Umbilical cord (tissue), 2 donors: ENCODE measurements around the gene ULK4. TPM values are rescaled to one million over a fixed set of nuclear protein-coding genes. Genes with fewer than 3 reads are reported as not detected.

Experiments
- DNase-seq: peaks from one replicate; pipeline ENCODE4 v3.0.0-alpha.2; 2015; ENCODE audit warnings: low spot score
- total RNA-seq: library from RNA; depleted of rRNA; stranded (reverse); fragments of >200 nt; gene quantifications from one replicate; pipeline ENCODE4 v1.2.3, GENCODE V29; 2014; ENCODE audit warnings: low replicate concordance; ENCODE audit not compliant: insufficient read depth

The ULK4 gene
- total RNA-seq, 1 donor from 2014 or later: 76.8 TPM

DNA sequence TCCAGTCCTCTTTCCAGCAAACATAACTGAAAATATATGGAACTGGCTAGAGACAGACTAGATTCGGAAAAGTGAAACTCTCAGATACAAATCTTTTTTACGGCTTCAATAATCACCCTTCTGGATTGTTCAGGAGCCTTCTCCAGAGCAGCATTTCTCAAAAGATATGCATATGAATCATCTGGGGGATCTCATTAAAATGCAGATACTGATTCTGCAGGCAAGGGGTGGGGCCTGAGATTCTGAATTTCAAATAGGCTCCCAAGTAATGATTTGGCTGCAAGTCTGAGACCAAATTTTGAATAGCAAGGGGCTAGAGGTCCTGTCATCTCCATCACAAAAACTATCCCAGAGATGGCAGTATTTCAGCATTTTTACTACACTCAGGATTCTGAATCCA is 597.2 kb downstream of the ULK4 start:
- peak; percentile 80 for DNase-seq

GRCh38 chr3:41363830-41364523 is 597.9 kb downstream of the ULK4 start:
- no peak for DNase-seq

DNA sequence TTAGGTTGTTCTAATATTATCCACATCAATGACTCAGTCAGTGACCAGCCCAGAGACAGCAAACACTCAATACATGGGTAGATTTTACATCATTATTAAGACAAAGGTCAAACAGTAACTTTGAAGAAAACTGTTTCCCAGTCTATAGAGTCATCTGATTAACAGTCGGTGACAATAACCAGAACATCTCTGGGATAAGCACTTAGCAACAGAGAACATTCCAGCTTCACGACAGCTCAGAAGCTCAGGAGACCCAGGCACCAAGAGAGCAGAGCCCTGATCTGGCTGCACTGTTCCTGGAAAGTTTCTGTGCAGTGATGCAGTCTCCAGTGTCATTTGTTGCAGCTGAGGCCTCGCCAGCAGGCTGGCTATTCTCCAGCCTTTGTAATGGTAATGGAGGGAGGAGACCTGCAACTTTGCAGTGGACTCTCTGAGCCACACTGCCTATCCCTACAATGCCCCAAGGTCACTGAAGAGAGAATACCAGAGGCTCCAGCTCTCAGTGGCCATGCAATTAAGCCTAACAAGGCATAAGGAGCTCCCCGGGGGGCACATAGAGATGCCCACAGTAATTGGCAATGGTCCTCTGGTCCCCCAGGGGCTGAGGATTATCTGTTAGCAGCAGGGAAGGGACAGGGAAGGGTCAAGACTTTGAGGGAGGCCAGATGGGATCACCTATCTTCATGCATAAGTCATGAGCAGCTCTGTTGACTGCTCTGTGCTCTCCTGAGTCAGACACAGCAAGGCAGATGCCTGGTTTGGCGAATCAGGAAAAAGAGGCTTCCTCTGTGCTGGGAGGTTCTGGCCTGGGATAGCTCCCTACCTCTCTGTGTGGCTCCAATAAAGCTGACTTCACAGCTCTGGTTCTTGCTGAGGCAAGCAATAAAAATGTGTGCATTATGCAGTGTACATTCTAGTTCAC is 599.0 kb downstream of the ULK4 start:
- DNase-seq: peak; percentile 95

- no peak for DNase-seq
Observed at GRCh38 chr3:41357271-41357670, 604.6 kb downstream of the ULK4 start.

- no peak for DNase-seq
Observed at GRCh38 chr3:41356775-41357174, 605.1 kb downstream of the ULK4 start.

DNA sequence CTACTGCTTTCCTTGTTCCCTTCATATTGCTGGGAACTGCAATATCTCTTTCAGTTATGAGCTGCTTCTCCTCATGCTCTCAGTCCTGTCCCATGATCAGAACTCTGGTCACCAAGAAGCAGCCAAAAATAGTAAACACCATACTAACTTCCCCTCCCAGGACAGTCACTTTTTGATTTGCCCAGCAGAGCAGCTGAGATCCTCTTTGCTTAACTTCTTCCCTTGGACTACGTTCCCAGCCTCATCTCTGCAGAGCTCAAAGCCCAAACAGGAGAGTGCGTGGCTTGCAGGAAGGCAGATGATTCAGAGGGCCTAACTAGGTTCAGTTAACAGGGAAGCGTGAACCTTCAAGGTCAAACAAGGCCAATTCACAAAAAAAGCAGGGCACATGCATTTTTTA is 609.4 kb downstream of the ULK4 start:
- no peak for DNase-seq

- DNase-seq: no peak
Observed at GRCh38 chr3:41350441-41350840, 611.5 kb downstream of the ULK4 start.

- peak; percentile 94 for DNase-seq
Observed at GRCh38 chr3:41348401-41348800, 613.5 kb downstream of the ULK4 start.

DNA sequence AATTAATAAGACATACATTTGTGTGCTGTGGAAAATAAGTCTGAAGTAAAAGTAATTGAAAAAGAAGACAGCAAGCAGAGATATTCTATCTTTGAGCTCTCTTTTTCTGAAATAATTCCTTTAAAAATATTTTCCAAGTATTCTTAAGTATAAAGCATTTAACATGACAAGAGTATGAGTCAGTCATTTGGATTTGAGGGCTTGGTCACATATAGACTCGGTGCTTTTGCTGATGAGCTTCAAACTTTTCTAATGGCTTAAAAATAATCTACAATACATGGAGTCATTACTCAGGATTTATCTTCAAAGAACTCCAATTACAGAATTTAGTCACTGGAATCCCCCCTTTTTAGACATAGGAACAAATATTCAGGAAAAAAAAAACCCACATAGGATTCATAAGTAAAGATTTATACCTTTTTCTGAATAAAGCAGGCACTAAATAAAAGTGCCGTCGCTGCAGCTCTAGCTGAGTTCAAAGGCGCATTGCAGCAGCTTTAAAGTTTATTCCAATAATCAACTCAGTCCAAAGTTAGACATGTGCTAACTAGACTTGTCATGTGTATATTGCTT is 615.1 kb downstream of the ULK4 start:
- DNase-seq: peak; percentile 96

DNA sequence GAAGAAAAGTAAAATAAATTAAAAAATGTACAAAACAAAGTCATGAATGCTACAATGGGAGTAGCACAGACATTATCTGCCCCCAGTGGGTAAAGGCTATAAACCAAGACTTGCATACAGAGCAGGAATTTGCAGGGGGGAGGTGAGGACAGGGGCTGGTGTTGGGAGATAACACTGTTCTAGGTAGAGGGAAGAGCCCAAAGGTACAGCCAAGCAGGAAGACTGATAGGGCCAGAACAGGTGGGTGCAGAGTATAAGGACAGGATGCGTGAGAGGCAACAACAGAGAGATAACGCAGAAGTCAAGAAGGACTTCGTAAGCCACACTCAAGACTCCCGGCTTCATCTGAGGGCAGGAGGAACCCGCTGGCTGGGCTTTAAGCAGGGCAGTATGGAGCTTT is 616.1 kb downstream of the ULK4 start:
- DNase-seq: no peak

GRCh38 chr3:41339758-41340157 is 622.1 kb downstream of the ULK4 start:
- no peak for DNase-seq

DNA sequence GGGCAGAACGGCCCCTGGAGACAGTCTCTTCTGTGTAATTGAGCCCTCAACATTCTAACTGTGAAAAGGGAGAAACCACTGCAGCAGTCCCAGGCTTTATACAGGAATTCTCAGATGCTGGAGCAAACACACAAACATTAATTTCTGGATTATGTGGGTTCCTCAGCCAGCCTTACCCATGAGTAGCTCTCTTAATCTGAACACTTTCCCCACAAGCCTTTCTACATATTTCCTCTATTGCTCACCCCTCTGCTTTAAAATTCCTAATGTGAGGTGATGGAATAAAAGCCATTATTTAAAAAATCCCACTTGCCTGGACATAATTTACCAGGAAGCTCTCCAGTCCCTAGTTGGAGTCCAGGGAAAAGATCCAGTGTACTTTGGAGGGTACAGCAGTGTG is 623.6 kb downstream of the ULK4 start:
- DNase-seq: peak; percentile 66

- no peak for DNase-seq
Observed at GRCh38 chr3:41334426-41334825, 627.5 kb downstream of the ULK4 start.

- DNase-seq: no peak
Observed at GRCh38 chr3:41331041-41331440, 630.9 kb downstream of the ULK4 start.

GRCh38 chr3:41330465-41330864 is 631.4 kb downstream of the ULK4 start:
- no peak for DNase-seq

DNA sequence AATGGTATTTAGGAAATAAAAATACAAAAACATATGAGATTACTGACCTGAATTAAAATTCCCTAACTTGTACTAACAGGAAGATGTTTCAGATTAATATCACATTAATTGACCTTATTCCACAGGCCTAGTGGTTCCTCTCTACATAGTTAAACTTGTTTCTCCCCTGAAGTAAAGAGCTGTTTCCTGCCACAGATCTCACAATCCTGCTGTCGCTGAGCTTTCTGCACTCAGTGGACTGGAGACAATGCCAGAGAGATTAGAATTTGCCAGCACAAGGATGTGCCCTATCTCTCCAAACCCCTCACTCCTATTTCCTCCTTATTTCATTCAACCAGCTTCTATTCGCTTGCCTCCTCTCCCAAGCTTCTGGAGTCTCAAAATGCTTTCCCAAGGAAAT is 632.0 kb downstream of the ULK4 start:
- no peak for DNase-seq

GRCh38 chr3:41328926-41329325 is 633.0 kb downstream of the ULK4 start:
- peak; percentile 75 for DNase-seq

DNA sequence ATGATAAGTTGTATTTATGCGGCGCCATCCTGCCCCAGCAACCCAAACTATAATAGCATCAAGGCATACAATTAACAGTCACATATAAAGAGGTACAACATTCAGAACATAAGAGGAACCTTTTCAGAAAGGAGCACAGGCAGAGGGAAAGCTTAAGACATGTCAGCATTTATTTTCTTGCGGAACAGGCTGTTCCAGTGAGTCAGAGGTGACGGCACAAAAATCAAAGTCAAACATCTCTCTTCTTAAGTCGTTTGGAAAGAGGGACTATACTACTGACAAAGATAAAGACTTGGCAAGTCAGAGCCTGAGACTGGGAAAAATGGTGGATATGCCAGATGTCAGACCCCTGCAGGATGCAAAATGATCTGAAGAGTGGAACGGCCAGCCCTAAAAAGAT is 634.2 kb downstream of the ULK4 start:
- DNase-seq: peak; percentile 93

- DNase-seq: no peak
Observed at GRCh38 chr3:41324156-41324475, 637.8 kb downstream of the ULK4 start.

DNA sequence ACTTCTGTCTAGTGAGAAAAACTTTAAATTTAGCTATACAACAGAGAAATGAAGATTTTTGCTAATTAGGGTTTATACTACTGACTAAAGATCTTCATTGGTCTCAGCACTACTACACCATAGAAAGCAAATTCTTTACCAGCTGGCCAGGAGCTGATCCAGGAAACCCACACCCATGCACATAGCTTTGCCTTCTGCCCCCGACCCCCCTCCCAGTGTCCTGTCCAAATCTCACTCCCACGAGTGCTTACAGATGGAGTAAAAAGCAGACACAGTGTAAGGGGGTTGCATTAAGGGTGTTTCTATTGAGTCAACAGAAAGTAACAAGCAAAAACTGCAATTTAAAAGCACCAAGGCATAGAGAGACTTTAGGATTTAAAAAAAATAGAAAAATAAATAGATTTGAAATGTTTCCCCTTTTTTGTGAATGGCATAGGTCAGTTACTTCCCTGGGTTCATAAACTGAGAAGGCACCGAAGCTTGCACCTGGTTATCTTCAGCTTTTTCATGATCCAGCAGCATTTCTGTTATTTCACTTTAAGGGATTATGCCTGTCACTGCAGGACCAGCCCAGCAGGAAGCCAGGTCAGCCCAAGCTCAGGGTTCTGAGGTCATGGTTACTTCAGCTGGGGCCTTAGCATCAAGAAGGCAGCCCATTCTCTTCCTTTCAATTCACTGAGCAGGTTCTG is 638.3 kb downstream of the ULK4 start:
- DNase-seq: peak; percentile 68

GRCh38 chr3:41321642-41321980 is 640.3 kb downstream of the ULK4 start:
- DNase-seq: no peak

- DNase-seq: no peak
Observed at GRCh38 chr3:41320953-41321641, 640.8 kb downstream of the ULK4 start.
